Natural killer cell (primary cell): ENCODE results near the gene TMTC3. TPM values are rescaled to one million over a fixed set of nuclear protein-coding genes. Genes with fewer than 3 reads are reported as not detected.

ENCODE experiments used
- ATAC-seq, 3 donors: fragments of 150-1000 bp in 2 of 3; fragments of 200-7000 bp in 1 of 3; cut with Tn5 transposase; 1 replicate in 1 of 3; 2 replicates in 2 of 3; pipeline ENCODE4 v1.10.0; 2021; ENCODE audit warnings: mild to moderate bottlenecking in 2 of 3, moderate library complexity in 2 of 3
- DNase-seq, 2 donors: peaks; one replicate each; pipeline versions ENCODE4 v3.0.0 to v3.0.0-alpha.2; 2013 to 2021; ENCODE audit warnings: mixed read lengths in 1 of 2
- H3K27ac ChIP-seq: one replicate; pipeline ENCODE4 v1.5.1; 2013; ENCODE audit warnings: mild to moderate bottlenecking, low read length
- H3K27me3 ChIP-seq: one replicate; pipeline ENCODE4 v1.6.1; 2013; ENCODE audit warnings: low read length; ENCODE audit not compliant: control insufficient read depth, insufficient read depth
- H3K36me3 ChIP-seq: one replicate; pipeline ENCODE4 v1.6.1; 2013; ENCODE audit warnings: low read length; ENCODE audit not compliant: control insufficient read depth, insufficient read depth
- H3K4me1 ChIP-seq: one replicate; pipeline ENCODE4 v1.6.1; 2013; ENCODE audit warnings: low read length; ENCODE audit not compliant: control insufficient read depth, insufficient read depth
- H3K4me3 ChIP-seq: one replicate; pipeline ENCODE4 v1.5.1; 2013; ENCODE audit warnings: low read length
- H3K9me3 ChIP-seq: one replicate; pipeline ENCODE4 v1.6.1; 2013; ENCODE audit warnings: low read length; ENCODE audit not compliant: control insufficient read depth, insufficient read depth
- H3K27ac Mint-ChIP-seq, 2 donors: one replicate each; pipeline ENCODE4 v1.8.0; 2022; ENCODE audit warnings: mild to moderate bottlenecking in 2 of 2, mixed read lengths in 2 of 2, moderate library complexity in 1 of 2
- H3K27me3 Mint-ChIP-seq, 2 donors: one replicate each; pipeline ENCODE4 v1.8.0; 2022; ENCODE audit warnings: low read depth in 2 of 2, mixed read lengths in 2 of 2
- H3K36me3 Mint-ChIP-seq: one replicate; pipeline ENCODE4 v1.8.0; 2022; ENCODE audit warnings: mixed read lengths
- H3K4me1 Mint-ChIP-seq, 2 donors: one replicate each; pipeline ENCODE4 v1.8.0; 2022; ENCODE audit warnings: mixed read lengths in 2 of 2
- H3K4me3 Mint-ChIP-seq: one replicate; pipeline ENCODE4 v1.8.0; 2022; ENCODE audit warnings: mild to moderate bottlenecking, moderate library complexity, mixed read lengths
- H3K9me3 Mint-ChIP-seq, 2 donors: one replicate each; pipeline ENCODE4 v1.8.0; 2022; ENCODE audit warnings: mixed read lengths in 2 of 2
- WGBS: methylation state at CpG from one replicate; pipeline ENCODE4 v1.1.7; 2013; ENCODE audit warnings: missing lambda C conversion rate; ENCODE audit not compliant: insufficient coverage; 5-methylcytosine and 5-hydroxymethylcytosine counted together
- intact Hi-C: fragments of 100-400 bp; cut with micrococcal nuclease; formaldehyde crosslinking; loops from one replicate; pipeline ENCODE4 v1.14.2; 2022
- total RNA-seq, 4 donors: library from RNA; stranded (reverse); fragments of 120-200 nt in 1 of 4; gene quantifications; one replicate each; pipeline versions ENCODE4 v1.2.3 to v1.2.4, GENCODE V29; 2013 to 2022
- TF ChIP-seq, protein P1 (sequence below): fragments of 200-600 bp; IDR thresholded peaks from one replicate; pipeline ENCODE4 v1.8.0; 2022; ENCODE audit warnings: antibody characterized with exemption

TMTC3 gene
- total RNA-seq, 3 donors from 2014 or later (not counting 1 experiment from before 2014, with no cell fraction given) = 5.0 to 6.2 (median 5.3) TPM

DNA sequence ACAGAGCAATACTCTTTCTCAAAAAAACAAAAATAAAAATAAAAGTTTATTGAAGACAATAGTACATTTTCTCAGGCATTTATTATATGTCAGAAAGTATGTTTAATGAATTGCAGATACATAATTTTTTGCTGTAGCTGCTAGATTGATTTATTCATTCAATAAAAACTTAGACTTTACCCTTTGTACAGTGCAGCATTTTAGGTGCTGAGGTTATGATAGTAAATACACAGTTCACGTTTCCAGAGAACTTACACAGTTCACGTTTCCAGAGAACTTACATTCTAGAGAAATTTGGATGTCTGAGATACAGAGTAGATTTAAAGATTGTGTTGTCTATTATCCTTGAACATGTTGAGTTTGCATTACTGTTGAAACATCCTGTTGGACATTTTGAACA, 25.3 kb downstream of the TMTC3 start:
- Mint-ChIP-seq H3K36me3 (peaks cover 5% of the 10 kb centered on the region), H3K4me3 (no peak overlapping the region), H3K9me3 (no peaks in the 10 kb centered on the region), H3K4me1 (peaks cover 0 to 6% of the 10 kb centered on the region in 2 donors), H3K27me3 (no peaks in the 10 kb centered on the region), H3K27ac (no peak overlapping the region)
- intact Hi-C loops = no loop called here
- 100% methylated on average over 2 of the region's 2 CpGs for WGBS
- Histone ChIP-seq H3K9me3 (no peaks in the 10 kb centered on the region), H3K4me1 (no peaks in the 10 kb centered on the region), H3K27me3 (no peaks in the 10 kb centered on the region), H3K27ac (no peak overlapping the region), H3K4me3 (no peak overlapping the region), H3K36me3 (peaks cover 37% of the 10 kb centered on the region)
- DNase-seq (no peak), ATAC-seq (no peak)
- TF ChIP-seq, protein P1, sequence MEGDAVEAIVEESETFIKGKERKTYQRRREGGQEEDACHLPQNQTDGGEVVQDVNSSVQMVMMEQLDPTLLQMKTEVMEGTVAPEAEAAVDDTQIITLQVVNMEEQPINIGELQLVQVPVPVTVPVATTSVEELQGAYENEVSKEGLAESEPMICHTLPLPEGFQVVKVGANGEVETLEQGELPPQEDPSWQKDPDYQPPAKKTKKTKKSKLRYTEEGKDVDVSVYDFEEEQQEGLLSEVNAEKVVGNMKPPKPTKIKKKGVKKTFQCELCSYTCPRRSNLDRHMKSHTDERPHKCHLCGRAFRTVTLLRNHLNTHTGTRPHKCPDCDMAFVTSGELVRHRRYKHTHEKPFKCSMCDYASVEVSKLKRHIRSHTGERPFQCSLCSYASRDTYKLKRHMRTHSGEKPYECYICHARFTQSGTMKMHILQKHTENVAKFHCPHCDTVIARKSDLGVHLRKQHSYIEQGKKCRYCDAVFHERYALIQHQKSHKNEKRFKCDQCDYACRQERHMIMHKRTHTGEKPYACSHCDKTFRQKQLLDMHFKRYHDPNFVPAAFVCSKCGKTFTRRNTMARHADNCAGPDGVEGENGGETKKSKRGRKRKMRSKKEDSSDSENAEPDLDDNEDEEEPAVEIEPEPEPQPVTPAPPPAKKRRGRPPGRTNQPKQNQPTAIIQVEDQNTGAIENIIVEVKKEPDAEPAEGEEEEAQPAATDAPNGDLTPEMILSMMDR = no peak

DNA sequence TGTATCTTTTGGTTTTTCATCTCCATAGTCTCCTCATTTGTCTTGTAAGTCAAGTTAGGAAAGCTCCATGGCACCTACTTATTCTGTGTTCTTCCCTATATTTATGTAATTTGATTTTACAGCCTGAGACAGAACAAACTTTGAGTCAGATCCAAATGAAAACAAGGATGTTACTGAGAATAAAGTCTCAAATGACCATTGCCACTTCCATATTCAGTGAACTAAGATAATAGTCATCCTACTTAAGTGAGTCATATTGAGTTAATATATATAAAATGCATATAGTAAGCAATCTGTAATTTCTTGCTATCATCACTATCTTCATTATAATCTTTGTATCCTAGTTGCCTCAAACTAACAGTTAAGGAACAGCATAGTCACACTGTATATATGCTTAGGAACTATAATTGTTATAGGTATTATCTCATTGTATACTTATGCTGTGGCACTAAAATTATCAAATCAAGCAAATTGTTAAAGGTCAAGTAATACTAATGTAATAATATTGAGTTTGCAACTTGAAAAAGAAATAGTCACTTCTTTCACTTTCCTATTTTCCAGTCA, 30.8 kb downstream of the TMTC3 start:
- Mint-ChIP-seq H3K27me3 (no peaks in the 10 kb centered on the region), H3K9me3 (no peaks in the 10 kb centered on the region), H3K4me1 (peaks cover 0 to 3% of the 10 kb centered on the region in 2 donors), H3K36me3 (peaks cover under 1% of the 10 kb centered on the region), H3K4me3 (no peak overlapping the region), H3K27ac (no peak overlapping the region)
- Histone ChIP-seq H3K4me1 (no peaks in the 10 kb centered on the region), H3K27ac (no peak overlapping the region), H3K27me3 (no peaks in the 10 kb centered on the region), H3K9me3 (no peaks in the 10 kb centered on the region), H3K36me3 (peaks cover 41% of the 10 kb centered on the region), H3K4me3 (no peak overlapping the region)
- DNase-seq = no peak
- ATAC-seq = no peak
- intact Hi-C loops = no loop called here
- TF ChIP-seq, protein P1 = no peak

DNA sequence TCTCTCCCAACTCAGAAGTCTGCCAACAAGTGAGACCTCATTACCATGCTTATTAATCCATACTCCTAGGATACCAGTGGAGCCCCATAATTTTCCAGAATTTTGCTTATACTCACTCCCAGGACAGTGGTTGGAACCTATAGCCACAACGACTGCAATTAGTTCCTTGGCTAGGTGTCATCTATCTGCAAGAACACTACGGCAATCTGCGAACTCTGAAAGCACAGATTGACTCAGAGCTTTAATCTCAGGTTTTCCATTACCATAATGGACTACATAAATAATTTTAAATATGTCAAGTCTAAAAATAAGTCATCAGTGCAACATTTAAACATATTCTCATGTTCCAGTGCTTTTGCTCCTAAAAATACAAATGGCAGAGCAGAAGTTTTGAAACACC, 33.4 kb downstream of the TMTC3 start:
- no peaks in the 10 kb centered on the region for H3K4me1 Mint-ChIP-seq
- H3K36me3 Mint-ChIP-seq = peaks cover 13% of the 10 kb centered on the region
- H3K4me1 ChIP-seq = no peaks in the 10 kb centered on the region

More for the DNA sequence above, 33.4 kb downstream of the TMTC3 start:
- Histone ChIP-seq H3K27me3 (no peaks in the 10 kb centered on the region), H3K4me3 (no peak overlapping the region), H3K27ac (no peak overlapping the region), H3K9me3 (no peaks in the 10 kb centered on the region), H3K36me3 (peaks cover 53% of the 10 kb centered on the region)
- TF ChIP-seq, protein P1 = no peak
- ATAC-seq (no peak), DNase-seq (no peak)
- no peaks in the 10 kb centered on the region for H3K9me3 Mint-ChIP-seq
- no peaks in the 10 kb centered on the region for H3K27me3 Mint-ChIP-seq
- H3K27ac Mint-ChIP-seq = no peak overlapping the region
- intact Hi-C loops = no loop called here
- no peak overlapping the region for H3K4me3 Mint-ChIP-seq
- 88% methylated on average over 3 of the region's 3 CpGs for WGBS
